Endometrial microvascular endothelial cells (primary cell): ENCODE results near the gene ZBTB7B. TPM values are rescaled to one million over a fixed set of nuclear protein-coding genes. Genes with fewer than 3 reads are reported as not detected.

ENCODE experiments used
- in situ Hi-C: cut with HindIII; loops from 2 replicates; pipeline ENCODE4 v1.10.0; 2017; ENCODE audit warnings: low sequenced_read_pairs, low pct_unique_long_range_greater_than_20kb; ENCODE audit errors: inconsistent ontology term
- total RNA-seq: library from RNA; depleted of rRNA; stranded (reverse); fragments of >200 nt; gene quantifications from one replicate; pipeline ENCODE4 v1.2.3, GENCODE V29; 2015; ENCODE audit errors: inconsistent ontology term

Gene ZBTB7B
- total RNA-seq, 1 donor from 2014 or later = 15.3 TPM

DNA sequence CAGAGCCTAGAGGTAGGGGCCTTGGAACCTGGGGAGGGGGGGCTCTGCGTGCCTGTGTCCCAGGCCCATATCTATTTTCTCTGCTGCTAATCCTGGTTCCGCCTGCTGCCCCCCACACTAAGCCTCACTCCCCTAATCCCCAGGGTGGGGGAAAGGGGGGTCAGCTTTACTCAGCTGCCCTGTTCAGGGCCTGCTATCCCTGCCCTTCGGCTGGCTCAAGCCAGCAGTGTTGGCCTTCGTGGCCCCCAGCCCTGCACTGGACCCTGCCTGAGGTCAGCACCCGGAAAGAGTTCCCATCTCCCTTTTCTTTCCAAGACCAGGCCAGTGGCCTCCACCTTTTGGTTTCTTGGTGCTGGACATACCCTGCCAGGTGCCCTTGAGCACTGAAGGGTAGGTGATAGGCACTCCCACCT is 8.4 kb downstream of the ZBTB7B start:
- in situ Hi-C loops = loop anchor here (10.0 kb wide), 1 partner anchor 54 kb away; the partner anchor contains the start of gene EFNA4

DNA sequence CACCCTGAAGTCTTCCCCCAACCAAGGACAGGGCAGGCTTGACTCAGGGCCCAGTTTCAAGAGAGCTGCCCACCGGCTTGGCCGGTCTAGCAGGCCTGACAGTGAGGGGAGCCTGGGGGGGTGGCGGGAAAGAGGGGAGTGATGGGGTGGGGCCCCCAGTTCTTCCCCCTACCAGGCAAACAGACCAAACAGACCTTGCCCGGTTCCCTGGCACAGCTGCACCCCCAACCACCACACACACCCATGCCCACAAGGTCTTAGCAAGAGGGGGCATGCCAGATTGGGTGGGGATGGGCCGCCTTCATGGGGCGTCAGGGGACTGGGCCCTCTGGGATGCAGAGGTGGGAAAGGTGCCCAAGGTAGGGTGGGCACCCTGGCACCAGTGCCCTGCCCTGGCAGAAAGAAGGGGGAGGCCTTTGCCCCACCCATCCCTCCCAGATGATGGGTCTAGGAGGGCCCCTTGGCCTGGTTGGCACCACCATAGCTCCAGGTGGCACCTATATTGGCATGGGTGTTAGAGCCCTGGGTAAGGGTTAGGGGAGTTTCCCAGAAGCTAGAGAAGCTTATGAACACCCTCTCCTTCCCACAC is 8.9 kb downstream of the ZBTB7B start:
- in situ Hi-C loops = loop anchor here (10.0 kb wide), 1 partner anchor 53 kb away; the partner anchor contains the start of gene EFNA4

DNA sequence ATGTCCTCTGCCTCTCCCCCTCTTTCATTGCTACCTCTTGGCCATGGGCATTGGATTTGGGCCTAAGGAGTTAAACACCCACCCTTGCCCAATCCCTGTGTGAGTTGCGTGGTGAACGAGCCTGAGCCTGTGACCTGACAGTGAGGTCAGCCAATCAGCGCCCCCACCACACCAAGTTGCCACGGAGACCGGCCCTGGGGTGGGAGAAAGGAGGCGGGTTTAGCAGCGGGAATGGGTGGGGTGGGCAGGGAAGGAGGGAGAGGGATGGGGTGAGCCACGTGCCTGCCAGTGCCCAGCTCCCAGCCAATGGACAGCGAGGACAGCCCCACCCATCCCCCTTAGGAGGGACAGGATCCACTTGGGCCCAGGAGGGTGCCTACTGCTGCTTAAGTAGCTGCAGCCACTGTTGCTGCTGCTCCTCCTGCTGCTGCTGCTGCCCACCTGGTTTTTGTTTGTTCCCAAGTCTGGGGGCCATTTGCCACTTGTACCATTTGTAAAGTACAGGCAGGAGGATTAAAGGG is 9.5 kb downstream of the ZBTB7B start:
- in situ Hi-C loops = loop anchor here (10.0 kb wide), 1 partner anchor 53 kb away; the partner anchor contains the start of gene EFNA4

DNA sequence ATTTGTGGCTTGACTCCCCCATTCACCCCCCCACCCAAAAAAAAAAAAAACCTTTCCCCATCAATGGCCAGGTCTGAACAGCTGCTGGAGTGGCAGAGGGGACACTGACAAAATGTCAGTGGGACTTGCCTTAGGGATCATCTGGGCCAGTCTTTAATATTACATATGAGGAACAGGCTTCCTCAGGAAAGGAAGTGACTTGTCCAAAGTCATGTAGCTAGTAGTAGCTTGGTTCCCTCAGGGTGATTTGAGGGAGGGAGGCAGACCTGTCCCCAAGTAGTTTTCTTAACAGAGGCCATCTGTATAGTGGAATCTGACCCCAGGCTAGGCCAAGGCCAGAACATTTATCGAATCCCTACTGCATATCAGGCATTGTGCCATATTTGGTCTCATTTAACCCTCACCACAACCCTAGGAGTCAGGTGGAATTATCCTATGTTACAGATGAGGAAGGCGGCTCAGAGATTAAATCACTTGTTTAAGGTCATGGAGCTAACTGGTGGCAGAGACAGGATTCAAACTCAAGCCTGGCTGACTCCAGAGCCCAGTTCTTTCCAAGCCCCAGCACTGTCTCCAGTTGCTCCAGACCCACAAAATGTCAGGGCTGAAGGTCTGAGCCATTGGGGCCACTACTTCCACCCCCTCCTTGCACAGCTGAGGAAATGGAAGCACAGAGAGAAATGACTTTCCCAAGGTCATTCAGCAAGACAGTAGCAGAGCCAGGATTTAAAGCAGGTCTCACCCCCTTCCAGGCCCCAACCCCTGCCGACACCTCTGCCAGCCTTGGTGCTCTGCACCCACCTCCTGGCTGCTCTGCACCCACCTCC is 10.4 kb downstream of the ZBTB7B start:
- in situ Hi-C loops = loop anchor here (10.0 kb wide), 1 partner anchor 52 kb away; the partner anchor contains the start of gene EFNA4

DNA sequence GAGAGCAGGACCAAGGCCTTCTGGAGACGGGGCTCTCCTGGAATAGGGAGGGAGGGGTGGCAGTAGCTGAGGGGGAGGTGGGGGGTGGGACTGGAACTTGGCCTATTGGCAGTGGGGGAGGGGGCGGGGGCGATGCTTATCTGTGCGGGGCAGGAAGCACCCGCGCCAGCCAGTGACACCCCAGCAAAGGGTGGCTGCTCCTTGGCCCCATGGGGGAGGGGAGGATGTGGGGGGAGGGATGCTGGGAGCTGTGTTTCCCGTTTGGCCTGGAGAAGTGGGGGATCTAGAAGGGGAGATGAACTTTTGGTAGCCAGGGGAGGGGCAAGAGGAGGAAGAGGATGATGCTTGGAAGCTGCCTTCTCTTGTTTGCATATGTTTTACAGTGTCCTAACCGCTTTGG is 11.0 kb downstream of the ZBTB7B start:
- in situ Hi-C loops = loop anchor here (10.0 kb wide), 1 partner anchor 51 kb away; the partner anchor contains the start of gene EFNA4

DNA sequence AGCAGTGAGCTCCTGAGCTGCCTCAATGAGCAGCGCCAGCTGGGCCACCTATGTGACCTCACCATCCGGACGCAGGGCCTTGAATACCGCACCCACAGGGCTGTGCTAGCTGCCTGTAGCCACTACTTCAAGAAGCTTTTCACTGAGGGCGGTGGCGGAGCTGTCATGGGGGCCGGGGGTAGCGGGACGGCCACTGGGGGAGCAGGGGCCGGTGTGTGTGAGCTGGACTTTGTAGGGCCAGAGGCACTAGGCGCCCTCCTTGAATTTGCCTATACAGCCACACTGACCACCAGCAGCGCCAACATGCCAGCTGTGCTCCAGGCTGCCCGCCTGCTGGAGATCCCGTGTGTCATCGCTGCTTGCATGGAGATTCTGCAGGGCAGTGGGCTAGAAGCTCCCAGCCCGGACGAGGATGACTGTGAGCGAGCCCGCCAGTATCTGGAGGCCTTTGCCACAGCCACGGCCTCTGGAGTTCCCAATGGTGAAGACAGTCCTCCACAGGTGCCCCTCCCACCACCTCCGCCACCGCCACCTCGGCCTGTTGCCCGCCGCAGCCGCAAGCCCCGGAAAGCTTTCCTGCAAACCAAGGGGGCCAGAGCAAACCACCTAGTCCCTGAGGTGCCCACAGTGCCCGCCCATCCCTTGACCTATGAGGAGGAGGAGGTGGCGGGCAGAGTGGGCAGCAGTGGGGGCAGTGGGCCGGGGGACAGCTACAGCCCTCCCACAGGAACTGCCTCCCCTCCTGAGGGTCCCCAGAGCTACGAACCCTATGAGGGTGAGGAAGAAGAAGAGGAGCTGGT is 12.3 kb downstream of the ZBTB7B start:
- in situ Hi-C loops = loop anchor here (5.0 to 10.0 kb wide), 2 partner anchors 33 to 50 kb away; partner anchors contain the start of genes EFNA4 and FLAD1

DNA sequence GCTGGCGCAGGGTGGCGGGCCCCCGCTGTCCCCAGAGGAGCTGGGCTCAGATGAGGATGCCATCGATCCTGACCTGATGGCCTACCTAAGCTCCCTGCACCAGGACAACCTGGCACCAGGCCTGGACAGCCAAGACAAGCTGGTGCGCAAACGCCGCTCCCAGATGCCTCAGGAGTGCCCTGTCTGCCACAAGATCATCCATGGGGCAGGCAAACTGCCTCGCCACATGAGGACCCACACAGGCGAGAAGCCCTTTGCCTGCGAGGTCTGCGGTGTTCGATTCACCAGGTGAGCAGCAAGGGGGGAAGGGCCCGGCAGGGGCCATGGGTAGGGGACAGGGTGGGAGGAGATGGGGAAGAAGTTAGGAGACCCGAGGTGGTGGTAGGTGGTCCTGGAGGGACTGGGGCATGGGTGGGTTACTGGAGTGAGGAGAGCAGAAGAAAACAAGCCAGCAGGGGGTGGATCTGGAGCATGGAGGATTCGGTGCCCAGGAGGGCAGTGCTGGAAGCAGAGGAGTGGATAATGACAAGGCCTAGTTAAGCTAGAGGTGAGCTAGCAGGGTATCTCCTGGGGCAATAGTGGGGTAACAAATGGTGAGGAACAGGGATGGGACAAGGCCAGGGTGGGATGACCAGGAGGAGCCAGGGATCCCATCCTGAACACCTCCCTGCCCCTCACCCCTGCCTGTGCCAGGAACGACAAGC is 13.1 kb downstream of the ZBTB7B start:
- in situ Hi-C loops = loop anchor here (5.0 to 10.0 kb wide), 2 partner anchors 33 to 49 kb away; partner anchors contain the start of genes EFNA4 and FLAD1

DNA sequence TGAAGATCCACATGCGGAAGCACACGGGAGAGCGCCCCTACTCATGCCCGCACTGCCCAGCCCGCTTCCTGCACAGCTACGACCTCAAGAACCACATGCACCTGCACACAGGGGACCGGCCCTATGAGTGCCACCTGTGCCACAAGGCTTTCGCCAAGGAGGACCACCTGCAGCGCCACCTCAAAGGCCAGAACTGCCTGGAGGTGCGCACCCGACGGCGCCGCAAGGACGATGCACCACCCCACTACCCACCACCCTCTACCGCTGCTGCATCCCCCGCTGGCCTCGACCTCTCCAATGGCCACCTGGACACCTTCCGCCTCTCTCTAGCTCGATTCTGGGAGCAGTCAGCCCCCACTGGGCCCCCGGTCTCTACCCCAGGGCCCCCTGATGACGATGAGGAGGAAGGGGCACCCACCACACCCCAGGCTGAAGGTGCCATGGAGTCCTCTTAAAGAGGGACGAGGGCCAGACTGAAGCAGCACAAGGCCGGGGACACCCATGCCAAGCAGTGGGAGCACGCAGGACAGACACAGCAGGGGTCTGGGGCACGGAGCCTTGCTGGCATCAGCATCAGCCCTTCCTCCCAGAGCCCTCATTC is 13.7 kb downstream of the ZBTB7B start:
- in situ Hi-C loops = loop anchor here (5.0 to 10.0 kb wide), 2 partner anchors 34 to 48 kb away; partner anchors contain the start of genes EFNA4 and FLAD1

DNA sequence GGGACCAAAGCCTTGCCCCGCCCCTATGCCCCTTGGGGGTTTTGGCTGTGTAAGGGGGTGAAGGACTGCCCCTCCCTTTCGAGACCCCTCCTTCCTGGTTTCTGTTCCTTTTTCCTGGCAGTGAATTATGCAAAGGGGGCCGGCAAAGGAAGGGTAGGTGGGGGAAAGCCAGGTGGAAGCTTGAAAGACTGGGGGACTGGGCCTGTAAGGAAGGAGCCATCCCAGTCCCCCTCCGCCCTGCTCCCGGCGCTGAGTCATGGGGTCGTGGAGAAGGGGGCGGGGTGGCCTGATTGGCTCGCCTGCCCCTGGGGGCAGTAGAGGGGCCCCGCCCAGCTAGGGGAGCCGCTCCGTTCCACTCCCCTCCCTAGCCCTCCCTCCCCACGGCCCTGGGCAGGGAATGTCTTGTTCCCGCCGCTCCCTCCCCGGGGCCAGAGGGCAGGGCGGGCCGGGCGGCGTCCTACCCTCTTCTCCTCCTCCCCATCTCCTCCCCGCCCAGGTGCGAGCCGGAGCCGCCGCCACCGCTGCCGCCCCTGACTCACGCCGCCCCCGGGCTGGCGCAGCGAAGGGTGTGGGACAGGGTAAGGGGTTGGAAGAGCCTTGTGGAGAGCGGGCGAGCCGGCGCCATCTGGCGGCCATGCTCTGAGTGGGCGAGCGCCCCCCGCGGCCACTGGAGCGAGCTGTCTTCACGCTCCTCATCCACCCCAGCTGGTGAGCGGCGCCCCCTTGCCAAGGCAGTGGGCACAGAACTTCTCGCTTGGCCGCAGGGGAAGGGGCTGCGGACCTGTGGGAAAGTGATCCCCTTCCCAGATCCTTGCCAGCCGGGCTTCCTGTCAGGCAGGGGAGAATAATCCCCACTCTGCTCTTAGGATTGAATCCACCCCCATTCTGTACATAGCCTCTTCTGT is 14.7 kb downstream of the ZBTB7B start:
- in situ Hi-C loops = loop anchor here (5.0 to 10.0 kb wide), 2 partner anchors 35 to 48 kb away; partner anchors contain the start of genes EFNA4 and FLAD1

DNA sequence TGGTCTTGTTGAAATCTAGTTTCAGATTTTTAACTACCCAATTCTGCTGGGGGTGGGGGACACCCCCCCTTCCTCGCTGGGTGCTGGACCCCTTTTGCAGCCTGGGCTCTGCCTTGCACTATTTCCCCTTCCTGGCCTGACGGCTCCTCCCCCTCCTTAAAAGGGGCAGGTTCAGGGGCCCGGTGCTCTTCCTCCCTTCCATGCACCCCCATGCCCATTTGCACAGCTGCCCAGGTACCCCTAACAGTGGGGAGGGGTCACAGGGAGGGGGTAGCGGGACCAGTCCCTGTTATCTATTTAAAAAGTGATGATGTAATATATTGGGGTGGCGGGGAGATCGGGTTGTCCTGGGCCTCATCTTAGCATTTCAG is 15.3 kb downstream of the ZBTB7B start:
- in situ Hi-C loops = loop anchor here (5.0 to 10.0 kb wide), 2 partner anchors 36 to 47 kb away; partner anchors contain the start of genes EFNA4 and FLAD1

DNA sequence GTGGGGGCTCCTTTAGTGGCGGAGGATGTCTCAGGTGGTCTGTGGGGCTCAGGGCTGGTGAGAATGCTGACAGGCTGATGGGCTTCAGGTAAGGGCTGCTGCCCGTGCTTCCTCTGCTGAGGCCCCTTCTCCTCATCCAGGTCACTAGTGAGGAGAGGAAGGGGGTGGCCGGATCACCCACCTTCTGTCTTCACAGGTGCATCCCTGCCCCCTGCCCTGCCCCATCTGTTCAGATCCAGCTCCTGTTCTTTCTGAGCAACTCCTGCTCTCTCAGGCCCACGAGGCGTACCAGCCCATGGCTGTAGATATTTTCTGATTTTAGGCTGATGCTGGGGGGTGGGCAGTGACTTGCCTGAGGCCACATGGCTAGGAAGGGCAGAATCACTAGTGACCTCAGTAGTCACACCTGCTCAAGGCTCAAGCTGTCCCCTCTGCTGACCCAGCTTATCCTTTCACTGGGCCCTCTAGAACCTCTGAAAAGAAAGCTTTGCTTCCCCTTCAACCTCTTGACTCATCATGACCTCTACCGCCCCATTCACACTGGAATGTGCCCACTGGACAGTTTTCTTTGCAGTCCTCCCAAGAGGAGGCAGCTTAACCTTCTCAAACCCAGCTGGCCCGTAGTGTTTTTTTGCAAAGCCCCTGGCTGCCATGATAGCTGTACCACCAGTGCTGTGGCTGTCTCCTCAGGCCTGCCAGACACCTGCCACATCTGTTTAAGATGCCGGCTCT is 16.2 kb downstream of the ZBTB7B start:
- in situ Hi-C loops = loop anchor here (5.0 to 10.0 kb wide), 2 partner anchors 36 to 46 kb away; partner anchors contain the start of genes EFNA4 and FLAD1

DNA sequence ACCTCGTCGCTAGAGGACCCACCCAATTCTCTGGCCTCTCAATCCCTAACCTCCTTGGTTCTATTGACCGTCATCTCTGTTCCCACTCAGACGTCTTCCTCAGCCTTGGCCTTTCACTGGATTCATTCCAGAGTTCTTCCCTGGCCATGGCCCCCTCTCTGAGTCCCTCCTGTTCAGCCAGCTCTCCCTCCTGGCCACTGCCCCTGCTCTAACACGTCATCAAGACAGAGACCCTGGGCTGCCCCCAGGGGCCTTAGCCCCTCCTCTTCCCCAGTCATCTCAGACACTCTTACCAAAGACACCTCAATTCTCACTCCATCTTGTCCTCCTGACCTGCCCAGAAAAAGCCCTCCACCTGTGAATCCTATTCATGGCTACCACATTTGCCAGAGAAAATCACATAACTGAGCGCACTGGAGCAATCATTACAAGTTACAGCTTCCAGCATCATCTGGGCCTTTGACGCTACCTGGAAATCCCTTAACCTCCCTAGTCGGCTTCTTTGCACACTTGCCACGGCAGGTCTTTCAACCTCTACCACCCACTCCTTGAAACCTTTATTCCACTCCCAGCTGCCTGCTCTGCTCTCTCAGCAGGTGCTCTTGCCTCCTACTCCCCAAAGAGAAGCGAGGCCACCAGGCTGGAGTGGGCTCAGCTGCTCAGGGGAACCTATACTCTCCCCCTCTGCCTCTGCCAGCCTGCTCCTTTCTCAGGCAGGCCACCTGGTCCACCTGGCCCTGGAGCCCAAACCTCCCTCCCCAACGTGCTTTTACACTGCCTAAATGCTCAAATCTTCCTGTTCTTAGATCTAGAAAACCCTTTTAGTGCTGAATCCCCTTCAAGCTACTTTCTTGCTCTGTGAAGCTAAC is 17.0 kb downstream of the ZBTB7B start:
- in situ Hi-C loops = loop anchor here (5.0 to 10.0 kb wide), 2 partner anchors 37 to 45 kb away; partner anchors contain the start of genes EFNA4 and FLAD1

DNA sequence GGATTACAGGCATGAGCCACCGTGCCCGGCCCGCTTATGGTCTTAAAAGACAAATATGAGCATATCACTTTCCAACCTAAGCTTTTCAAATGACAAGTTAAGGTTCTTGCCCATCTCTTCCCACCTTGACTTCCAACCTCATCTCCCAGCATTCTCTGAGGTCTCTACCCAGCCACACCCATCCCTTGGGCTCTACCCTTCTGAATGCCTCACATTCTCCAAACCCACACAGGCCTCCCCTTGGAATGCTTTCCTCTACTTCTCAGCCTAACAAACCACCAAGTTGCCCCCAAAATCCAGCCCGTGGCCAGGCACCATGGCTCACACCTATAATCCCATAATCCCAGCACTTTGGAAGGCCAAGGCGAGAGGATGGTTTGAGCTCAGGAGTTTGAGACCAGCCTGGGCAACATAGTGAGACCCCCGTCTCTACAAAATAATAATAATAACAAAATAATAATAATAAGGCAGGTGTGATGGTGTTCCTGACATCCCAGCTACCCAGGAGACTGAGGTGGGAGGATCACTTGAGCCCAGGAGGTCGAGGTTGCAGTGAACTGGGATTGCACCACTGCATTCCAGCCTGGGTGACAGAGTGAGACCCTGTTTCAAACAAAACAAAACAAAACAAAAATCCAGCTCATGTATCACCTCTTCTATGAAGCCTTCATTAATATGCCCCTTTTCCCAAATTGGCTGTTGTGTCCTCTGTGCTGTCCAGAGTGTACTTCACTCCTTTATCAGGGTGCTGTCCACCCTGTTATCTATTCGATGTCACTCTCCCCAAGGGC is 19.7 kb downstream of the ZBTB7B start:
- in situ Hi-C loops = no loop called here

DNA sequence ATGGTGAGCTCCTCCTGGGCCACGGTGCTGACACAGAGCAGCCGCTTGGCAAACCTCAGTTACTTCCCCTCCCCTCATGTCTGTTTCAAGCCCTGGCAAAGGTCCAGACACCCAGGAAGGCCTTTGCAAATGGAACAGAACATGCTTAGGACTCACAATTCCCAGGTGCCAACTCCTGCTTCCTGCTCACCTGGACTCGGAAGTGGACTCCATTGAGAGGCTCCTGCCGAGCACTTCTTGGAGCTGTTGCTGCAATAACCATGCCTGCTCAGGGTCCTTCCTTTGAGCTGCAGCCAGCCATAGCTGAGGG is 20.3 kb downstream of the ZBTB7B start:
- in situ Hi-C loops = no loop called here
